Embryonic facial prominence (tissue), 1 donor: ENCODE data around the gene KAT5.
A peak's percentile ranks its signal among the peaks of the same experiment; 100 is the strongest.
"Not testable (repeated sequence)": the region's sequence is repeated elsewhere in the genome, so short reads cannot be mapped to it uniquely, and the experiment has no call there.

Experiments used
- DNase-seq: peaks from one replicate; pipeline ENCODE4 v3.0.0-alpha.2; 2016; ENCODE audit errors: extremely low spot score

Gene KAT5

DNA sequence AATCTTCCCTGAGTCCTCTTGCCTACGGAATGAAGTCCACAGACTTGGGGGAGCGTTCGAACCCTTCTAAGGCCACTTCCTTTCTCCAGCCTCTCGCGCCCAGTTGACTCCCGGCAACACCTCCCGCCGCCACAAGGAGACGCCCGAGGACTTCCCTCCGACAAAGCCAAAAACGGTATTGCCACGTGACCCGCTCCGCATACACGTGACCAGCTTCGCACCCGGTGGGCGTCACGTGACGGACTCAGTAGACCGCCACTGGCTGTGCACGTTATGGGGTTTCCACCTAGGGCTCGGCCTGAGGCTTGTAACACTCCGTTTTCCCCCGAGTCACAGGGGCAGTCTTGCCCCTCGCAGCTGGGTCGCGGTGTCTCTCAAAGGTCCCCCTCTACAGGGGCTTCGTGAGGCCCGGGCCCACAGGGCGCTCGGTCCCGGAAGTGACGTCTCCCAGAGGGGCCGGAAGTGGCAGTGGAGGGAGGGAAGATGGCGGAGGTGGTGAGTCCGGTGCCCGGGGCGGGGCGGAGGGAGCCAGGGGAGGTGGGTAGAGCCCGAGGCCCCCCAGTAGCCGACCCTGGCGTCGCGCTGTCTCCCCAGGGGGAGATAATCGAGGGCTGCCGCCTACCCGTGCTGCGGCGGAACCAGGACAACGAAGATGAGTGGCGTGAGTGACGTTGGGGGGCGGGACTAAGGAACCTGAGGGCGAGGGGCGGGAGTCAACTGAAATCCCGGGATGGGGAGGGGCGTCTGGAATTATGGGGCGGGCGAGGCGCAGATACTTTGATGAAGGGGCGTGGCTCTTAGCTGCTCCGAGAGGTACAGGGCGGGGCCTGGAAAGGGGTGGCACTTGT is at the start of gene KAT5:
KAT5 (plus strand) TSS at position 468 of the 848 bp plus-strand sequence; CDS start at position 484, 16 bp downstream.
- peak; percentile 95 for DNase-seq

DNA sequence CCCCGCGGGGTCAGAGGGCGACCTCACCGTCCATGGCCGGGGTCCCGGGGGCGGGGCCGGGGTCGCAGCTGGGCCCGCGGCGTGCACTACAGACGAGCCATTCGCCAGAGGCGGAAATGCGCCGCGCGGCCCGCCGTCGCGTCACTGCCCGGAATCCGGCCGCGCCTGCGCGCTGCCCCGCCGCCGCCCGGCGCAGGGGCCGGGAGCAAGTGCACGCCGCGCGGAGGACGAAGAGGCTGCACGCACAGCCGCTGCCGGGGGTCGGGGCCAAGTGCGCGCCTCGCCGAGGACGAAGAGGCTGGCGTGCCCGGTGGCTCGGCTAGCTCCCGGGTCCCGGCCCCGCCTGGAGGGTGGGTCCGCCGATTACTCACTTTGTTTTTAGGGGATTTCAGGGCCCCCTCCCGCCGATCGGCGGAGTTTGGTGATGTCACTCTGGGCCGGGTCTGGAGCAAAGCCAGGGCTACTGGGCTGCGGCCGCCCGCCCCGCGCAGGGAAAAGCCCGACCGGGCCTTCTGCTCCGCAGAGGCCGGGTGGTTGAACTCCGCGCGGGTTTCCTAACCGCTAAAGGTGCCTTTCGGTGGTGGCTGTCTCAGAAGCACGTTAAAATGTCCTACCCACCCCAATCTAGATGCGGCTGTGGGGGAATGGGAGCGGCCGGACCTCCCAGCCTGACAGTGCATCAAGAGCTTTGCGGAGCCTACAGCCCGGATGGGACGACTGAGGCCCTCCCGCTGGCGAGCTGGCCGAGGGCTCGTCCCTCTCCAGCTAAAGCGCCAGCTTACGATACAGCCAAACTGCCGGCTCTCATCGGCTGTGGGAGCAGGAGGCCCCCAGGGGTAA is 49.0 kb upstream of the KAT5 start, which contains the start of gene RELA:
RELA (minus strand) TSS at position 118 of the 840 bp plus-strand sequence; CDS start at position 34, 84 bp downstream.
- peak; percentile 84 for DNase-seq

DNA sequence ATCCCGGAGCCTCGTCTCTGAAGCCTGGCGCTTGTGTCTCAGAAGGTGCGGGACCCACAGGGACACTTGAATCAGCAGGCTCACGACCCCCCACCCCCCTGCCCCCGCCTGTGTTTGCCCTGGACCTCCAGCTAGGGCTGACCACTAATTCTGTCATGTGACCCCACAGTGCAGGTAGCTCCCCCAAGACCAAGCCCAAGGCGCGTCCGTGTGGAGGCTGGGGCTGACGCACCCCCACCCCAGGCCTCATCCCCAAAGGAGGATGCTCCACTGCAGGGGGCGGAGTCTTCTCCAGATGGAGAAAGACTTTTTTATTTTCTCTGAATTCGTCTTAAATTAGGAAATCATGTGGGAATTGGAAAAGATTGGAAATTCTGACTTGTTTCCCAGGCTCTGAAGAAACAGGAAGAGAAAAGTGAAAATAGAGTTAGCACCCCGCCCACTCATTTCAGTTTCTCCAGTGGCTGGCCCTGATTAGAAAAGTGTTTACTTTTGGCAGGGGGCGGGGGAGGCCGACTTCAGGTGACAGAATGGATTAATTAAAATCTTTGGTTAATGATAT is 48.3 kb upstream of the KAT5 start:
- peak; percentile 56 for DNase-seq

DNA sequence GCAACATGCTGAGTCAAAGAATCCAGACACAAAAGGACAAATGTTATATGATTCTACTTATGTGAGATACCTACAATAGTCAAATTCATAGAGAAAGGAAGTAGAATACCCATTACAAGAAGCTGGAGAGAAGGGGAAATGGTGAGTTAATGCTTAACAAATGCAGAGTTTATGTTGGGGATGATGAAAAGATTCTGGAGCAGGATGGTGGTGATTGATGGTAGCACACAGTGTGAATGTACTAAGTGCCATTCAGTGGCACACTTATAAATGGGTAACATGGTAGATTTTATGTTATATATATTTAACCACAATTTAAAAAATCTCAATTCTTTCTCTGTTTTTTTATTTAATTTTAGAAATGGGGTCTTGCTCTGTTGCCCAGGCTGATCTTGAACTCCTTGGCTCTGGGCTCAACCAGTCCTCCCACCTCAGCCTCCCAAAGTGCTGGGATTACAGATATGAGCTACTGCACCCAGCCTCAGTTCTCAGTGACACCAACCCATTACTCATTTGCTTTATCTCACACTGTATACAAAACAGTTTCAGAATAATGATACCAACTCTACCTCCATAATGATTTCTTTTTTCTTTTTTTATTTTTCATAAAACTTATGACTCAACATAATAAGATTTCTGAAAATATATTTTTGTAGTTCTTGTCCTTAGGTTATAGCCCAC is 39.7 kb upstream of the KAT5 start:
- DNase-seq, result no peak

DNA sequence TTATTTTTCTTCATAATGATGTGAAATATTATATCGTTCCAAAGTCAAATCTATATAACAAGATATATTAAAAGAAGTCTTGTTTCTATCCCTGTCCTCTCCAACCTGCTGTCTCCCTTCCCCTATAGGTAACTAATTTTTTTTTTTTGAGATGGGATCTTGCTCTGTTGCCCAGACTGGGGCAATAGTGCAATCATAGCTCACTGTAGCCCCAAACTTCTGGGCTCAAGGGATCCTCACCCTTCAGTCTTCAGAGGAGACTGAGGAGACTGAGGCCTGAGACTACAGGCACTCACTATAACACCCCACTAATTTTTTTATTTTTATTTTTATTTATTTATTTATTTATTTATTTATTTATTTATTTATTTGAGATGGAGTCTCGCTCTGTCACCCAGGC is 39.1 kb upstream of the KAT5 start:
- no peak for DNase-seq

DNA sequence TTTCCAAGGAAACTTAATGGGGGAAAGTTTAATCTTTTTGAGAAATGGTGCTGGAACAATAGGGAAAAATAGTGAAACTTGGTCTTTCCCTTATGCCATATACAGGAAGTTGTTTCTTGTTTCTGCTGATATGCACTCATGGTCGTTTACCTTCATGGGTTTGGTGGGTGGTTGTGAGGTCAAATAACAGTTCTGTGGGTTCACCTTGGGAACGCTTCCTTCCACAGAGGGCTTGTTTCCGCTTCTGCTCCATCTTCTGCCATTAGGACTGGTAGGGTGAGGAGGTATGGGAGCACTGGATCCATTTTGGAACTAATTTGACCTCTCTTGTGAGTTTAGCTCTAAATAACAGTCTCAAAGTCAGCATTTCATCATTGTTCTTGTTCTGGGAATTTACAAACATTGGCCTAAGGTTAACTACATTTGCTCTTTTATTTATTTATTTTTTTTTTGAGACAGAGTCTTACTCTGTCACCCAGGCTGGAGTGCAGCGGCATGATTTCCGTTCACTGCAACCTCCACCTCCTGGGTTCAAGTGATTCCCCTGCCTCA is 31.8 kb upstream of the KAT5 start:
- DNase-seq, result no peak

DNA sequence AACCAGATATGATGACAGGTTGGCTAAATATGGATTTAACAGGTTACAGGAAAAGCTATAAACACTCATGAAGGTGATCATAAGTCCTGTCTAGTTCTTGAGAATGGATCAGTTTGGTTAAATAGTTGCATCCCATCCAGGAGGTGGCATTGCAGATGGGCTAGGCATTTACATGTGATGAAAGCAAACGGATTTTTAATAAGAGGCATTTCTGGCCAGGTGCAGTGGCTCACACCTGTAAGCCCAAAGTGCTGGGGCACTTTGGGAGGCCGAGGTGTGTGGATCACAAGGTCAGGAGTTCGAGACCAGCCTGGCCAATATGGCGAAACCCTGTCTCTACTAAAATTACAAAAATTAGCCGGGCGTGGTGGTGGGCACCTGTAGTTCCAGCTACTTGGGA is 28.6 kb upstream of the KAT5 start:
- not testable (repeated sequence) for DNase-seq

DNA sequence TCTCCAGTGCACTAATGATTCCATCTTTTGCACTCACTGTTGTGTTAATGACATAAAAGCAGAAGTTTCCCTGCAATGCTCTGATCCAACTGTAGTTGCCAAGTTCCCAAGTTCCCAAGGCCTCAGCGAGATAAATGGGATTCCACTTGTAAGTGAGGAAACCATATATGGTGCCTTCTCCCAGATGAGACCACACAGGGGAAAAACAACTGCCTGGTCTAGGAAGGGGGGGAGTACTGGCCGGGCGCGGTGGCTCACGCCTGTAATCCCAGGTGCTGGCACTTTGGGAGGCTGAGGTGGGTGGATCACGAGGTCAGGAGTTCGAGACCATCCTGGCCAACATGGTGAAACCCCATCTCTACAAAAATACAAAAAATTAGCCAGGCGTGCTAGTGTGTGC is 26.1 kb upstream of the KAT5 start:
- no peak for DNase-seq

DNA sequence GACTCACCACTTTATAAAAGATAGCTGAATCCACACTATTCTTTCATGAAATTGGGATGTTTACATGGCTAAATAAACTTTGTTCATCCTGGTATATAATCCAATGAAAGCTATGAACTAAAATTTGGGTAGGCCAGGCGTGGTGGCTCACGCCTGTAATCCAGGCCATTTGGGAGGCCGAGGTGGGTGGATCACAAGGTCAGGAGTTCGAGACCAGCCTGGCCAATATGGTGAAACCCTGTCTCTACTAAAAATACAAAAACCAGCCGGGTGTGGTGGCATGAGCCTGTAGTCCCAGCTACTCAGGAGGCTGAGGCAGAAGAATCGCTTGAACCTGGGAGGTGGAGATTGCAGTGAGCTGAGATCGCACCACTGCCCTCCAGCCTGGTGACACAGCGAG is 20.2 kb upstream of the KAT5 start:
- DNase-seq, result not testable (repeated sequence)

DNA sequence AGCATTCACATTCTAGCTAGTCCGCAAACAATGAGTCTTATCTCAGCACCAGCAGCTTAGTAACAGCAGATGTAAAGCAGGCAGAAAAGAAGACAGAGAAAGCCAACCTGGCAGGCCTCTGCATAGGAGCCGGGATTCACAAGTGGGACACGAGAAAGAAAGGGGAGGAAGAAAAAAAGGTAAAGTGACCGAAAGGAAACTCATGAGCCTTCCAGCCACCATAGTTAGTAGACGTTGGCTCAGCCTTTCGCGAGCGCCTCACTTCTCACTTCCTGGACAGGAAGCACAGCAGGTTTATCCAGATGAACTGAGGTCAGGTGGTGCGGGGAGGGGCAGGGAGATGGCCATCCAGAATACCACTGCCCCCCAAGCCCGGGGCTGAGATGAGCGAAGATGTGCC is 19.7 kb upstream of the KAT5 start:
- no peak for DNase-seq

DNA sequence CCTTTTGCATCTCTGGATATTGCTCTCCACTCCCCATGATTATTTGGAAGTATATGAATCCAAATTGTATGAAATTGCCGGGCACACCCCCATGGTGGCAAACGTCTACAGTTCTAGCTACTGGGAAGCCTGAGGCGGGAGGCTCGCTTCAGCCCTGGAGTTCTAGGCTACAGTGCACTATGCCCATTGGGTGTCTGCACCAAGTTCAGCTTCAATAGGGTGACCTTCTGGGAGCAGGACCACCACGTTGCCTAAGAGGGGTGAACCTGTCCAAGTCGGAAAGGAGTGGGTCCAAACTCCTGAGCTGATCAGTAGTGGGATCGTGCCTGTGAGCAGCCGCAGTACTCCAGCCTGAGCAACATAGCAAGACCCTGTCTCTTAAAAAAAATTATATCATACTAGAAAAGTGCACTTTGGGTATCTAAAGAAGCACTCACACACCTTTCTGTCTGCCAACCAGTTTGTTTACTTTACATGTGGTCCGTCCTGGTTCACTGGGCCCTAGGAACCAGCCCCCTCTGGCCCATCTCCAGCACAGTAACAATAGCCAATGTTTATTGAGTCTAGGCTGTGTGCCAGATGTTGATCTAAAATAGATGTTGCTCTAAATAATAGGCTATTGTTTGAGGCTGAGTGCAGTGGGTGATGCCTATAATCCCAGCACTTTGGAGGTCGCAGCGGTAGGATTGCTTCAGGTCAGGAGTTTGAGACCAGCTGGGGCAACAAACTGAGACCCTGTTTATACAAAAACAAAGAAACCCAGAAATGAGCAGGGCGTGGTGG is 16.4 kb upstream of the KAT5 start:
- no peak for DNase-seq

DNA sequence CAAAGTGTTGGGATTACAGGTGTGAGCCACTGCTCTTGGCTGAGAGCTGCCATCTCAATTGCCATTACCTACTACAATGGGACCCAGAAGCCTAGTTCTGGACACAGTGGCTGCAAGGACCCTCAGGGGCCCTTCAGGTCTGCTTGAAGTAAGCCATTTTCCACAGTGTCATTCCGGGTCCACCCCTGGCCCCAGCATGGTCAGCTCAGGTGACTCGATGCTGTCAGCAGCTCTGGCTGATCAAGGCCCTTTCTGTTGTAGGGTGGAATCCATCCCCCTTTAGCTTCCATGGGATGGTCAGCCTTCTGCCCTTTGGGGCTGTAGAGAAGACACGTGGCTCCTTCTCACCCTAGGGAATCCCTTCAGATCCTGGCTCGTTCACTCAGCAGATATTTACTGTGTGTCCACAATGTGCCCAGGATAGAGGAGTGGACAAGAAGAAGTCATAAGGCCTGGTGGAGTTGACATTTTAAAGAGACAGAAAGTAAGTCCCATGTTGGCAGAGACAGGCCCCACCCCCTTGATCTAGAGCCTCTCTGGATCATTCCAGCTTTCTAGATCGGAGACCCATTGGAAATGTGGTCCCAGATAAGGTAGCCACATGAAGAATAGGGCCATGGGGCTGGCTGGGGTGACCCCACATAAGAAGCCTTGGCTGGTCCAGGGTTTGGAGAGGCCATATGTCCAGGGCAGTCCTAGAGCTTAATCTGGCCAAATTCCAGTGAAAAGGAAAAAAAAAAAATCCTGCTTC is 15.1 kb upstream of the KAT5 start:
- no peak for DNase-seq

DNA sequence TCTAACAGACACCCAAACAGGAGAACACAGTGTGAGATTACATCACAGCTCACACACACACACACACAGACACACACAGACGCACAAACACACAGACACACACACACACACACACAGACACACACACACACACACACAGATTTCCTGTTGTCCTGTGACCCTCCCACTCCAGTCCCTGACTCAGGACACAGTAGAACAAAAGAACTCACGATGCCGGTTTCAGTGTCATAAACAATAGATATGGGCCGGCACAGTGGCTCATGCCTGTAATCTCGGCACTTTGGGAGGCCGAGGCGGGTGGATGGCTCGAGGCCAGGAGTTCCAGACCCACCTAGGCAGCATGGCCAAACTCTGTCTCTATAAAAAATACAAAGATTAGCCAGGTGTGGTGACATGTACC is 13.8 kb upstream of the KAT5 start:
- no peak for DNase-seq

DNA sequence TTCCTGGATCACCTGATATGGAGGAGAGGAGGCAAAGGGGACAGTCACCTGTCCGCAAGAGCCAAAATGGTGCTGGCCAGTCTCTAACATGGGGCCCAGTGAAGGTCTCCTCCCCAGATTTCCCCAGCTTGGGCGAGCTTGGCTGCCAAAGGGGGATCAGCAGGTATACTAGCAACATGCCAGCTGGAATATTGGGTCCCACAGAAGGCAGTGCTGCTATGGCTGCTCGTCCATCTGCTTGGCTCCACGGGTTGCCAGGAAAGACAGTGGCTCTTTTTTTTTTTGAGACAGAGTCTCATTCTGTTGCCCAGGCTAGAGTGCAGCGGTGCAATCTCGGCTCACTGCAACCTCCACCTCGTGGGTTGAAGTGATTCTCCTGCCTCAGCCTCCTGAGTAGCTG is 12.7 kb upstream of the KAT5 start:
- no peak for DNase-seq

DNA sequence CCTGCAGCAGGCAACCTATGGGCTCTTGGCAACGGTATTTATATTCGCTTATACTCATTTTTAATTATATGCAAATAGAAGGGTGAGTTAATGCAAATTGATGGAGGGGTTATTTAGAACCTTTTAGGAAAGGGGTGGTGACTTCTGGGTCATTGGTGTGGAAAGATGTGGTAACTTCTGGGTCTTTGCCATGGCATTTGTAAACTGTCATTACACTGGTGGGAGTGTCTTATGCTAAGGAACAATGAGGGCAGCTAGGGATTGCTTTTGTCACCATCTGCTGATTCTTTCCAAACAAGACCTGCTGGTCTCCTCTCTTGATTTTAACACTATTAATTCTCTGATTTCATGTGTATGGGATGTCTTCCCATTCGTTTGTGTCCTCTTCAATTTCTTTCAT is 11.7 kb upstream of the KAT5 start:
- DNase-seq, result no peak

DNA sequence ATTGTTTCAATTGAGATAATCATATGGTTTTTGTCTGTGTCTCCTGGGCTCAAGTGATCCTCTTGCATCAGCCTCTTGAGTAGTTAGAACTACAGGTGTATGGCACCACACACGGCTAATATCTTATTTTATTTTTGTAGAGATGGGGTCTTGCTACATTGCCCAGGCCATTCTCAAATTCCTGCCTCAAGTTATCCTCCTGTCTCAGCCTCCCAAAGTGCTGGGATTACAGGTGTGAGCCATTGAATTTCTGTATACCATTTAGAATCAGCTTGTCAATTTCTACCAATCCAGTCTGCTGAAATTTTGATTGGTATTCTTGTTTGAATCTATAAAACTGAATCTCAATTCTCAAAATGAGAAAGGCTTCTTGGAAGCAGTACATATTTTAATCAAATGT is 10.4 kb upstream of the KAT5 start:
- no peak for DNase-seq

DNA sequence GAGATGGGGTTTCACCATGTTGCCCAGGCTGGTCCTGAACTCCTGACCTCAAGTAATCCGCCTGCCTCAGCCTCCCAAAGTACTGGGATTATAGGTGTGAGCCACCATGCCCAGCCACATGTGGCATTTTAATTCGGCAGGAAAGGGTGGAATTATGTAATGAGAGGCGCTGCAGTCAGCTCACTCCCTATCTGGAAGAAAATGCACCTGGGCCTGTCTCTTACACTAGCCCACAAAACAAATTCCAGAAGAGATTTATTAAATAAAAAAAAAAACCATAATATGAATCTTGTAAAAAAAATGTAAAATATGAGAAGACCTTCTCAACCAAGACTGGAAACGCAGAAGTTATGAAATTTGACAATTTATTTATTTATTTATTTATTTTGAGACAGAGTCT is 8.2 kb upstream of the KAT5 start:
- DNase-seq, result no peak

DNA sequence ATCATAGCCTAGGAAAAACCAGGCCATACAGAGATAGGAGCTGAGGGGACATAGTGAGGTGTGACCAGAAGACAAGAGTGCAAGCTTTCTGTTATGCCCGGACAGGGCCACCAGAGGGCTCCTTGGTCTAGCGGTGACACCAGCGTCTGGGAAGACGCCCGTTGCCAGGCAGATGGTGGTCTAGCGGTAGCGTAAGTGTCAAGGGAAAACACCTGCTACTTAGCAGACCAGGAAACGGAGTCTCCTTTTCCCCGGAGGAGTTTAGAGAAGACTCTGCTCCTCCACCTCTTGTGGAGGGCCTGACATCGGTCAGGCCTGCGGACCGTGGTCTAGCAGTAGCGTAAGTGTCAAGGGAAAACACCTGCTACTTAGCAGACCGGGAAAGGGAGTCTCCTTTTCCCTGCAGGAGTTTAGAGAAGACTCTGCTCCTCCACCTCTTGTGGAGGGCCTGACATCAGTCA is 5.7 kb upstream of the KAT5 start:
- DNase-seq, result not testable (repeated sequence)

DNA sequence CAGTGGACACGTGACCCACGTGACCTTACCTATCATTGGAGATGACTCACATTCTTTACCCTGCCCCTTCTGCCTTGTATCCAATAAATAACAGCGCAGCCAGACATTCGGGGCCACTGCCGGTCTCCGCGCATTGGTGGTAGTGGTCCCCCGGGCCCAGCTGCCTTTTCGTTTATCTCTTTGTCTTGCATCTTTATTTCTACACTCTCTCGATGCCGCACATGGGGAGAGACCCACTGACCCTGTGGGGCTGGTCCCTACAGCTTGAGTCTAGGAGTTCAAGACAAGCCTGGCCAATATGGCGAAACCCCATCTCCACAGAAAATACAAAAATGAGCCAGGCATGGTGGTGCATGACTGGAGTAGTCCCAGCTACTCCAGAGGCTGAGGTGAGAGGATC is 5.0 kb upstream of the KAT5 start:
- DNase-seq, result not testable (repeated sequence)

DNA sequence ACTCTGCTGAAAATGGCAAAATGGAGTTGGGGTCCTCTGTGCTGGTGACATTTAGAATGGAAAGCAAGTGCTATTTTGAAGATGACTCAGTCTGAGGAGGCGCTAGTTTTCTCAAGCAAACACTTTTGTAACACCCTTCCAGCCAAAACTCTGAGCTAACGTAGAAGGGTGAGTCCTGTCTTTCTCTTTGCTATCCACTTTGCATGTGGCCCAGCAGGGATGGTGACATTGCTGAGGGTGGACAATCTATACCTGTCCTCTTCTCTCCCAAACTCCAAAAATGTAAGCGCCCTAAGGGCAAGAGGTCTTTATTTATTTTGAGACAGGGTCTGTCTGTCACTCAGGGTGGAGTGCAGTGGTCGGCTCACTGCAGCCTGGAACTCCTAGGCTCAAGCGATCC is 3.6 kb upstream of the KAT5 start:
- DNase-seq, result no peak
